EH (cell line): ENCODE measurements around the gene TROAP.
"Not testable (repeated sequence)": the region's sequence is repeated elsewhere in the genome, so short reads cannot be mapped to it uniquely, and the experiment has no call there.

Source experiments
- DNase-seq: peaks from one replicate; pipeline ENCODE4 v3.0.0-alpha.2; 2015; ENCODE audit warnings: low read depth

Gene TROAP

DNA sequence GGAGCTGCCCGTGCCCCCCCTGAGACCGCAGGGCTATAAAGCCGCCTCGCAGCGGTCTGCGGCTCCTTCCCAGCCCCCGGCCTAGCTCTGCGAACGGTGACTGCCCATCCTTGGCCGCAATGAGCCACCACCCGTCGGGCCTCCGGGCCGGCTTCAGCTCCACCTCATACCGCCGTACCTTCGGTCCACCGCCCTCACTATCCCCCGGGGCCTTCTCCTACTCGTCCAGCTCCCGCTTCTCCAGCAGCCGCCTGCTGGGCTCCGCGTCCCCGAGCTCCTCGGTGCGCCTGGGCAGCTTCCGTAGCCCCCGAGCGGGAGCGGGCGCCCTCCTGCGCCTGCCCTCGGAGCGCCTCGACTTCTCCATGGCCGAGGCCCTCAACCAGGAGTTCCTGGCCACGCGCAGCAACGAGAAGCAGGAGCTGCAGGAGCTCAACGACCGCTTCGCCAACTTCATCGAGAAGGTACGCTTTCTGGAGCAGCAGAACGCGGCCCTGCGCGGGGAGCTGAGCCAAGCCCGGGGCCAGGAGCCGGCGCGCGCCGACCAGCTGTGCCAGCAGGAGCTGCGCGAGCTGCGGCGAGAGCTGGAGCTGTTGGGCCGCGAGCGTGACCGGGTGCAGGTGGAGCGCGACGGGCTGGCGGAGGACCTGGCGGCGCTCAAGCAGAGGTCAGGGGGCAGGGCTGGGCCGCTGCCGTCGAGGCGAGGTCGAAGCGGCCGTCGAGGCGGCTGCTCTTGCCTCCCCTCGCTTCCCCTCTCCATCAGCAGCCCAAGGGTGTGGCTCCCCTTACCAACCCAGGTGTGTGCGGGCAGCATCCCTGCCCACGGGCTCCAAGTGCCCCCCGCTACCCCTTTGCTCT lies 27.7 kb upstream of the TROAP start, which contains the start of gene PRPH:
TSS of gene PRPH (plus strand) at position 66 of the 855 bp plus-strand sequence. CDS start at position 120, 54 bp downstream.
- DNase-seq: no peak

DNA sequence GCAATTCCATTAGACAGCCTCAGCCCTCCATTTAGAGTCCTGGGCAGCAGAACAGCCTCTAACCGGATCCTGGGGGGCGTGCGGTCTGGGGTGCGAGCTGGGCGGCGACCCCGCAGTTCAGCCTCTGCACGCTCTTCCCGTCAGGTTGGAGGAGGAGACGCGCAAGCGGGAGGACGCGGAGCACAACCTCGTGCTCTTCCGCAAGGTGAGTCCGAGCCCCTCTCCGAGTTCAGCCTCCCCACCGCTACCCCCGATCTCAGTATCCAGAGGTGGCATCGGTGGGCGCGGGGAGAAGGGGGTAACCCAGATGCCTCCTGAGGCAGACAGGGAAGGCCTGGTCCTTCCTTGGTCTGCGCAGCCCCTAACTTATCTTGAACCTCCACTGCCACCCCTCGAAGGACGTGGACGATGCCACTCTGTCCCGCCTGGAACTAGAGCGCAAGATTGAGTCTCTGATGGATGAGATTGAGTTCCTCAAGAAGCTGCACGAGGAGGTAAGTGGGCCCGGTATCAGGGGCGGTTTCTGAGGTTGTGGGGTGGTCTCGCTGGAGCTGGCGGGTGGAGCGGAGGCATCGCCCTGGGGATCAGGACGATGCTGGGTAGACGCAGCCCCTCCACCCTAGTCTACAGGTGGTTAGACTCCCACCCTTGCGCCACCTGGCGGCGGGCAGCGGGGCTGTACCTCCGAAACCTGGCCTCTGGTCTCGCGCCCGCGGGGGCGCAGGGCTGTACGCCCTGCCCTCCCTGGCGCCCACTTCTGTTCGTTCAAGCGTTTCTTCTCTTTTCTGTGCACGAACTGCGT lies 26.8 kb upstream of the TROAP start:
- DNase-seq: peak; percentile 26

DNA sequence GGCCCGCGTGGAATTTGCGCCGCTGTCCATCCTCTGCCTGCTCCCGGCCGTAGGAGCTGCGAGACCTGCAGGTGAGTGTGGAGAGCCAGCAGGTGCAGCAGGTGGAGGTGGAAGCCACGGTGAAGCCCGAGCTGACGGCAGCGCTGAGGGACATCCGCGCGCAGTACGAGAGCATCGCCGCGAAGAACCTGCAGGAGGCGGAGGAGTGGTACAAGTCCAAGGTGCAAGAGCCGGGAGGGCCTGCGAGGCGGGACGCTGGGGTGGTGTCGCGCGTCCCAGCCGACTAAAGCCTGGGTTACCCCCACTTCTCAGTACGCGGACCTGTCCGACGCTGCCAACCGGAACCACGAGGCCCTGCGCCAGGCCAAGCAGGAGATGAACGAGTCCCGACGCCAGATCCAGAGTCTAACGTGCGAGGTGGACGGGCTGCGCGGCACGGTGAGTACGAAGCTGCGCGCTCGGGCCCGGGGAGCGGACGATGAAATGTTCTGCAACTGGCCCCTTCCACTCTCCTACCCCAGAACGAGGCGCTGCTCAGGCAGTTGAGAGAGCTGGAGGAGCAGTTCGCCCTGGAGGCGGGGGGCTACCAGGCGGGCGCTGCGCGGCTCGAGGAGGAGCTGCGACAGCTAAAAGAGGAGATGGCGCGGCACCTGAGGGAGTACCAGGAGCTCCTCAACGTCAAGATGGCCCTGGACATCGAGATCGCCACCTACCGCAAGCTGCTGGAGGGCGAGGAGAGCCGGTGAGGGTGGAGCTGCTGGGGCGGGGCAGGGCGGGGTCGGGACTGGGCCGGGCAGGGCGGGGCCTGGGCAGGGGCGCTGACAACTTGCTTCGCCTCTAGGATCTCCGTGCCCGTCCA lies 26.0 kb upstream of the TROAP start:
- DNase-seq: no peak

DNA sequence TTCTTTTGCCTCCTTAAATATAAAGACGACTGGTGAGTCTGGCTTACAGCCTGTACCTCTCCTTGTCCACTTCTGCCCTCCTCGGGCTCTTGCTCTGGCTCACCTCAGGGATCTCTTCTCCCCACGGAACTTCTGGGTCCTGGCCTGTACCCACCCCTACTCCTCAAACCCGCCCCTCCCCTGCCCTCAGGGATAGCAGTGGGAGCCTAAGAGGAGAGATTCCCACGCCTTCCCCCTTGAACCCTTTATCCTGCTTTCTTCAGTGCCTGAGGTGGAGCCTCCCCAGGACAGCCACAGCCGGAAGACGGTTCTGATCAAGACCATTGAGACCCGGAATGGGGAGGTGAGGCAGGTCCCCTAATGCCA lies 25.4 kb upstream of the TROAP start:
- DNase-seq: no peak

DNA sequence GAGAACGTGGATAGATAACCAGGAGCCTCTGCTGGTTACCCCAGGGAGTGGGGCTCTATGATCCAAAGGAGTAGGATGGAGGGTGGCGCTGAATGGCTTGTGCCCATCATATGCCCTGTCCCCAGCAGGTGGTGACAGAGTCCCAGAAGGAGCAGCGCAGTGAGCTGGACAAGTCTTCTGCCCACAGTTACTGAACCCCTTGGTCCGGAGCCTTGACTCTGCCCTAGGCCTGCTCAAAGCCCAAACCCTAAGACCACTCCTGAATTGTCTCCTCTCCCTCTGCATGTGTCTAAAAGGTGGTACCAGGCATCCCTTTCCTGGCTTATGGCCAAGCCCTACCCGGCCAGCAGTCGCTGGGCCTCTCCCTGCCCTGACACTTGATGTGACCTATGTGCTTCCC lies 24.9 kb upstream of the TROAP start:
- DNase-seq: no peak

DNA sequence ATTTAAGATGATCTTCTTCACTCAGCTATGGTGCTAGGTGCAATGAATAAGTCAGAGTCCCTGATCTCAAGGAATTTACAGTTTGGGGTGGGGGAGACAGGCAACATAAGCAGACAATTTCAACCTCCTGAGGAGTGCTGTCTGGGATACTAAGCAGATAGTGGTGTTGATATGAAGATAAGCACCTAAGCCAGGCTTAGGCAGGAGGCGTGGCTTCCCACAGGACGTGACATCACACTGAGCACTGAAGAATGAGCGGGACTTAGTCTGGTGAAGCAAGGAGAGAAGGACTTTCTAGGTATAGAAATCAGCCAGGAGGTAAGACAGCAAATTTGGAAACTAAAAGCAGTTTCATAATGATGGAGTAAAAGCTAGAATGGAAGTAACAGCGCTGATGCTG lies 21.3 kb upstream of the TROAP start:
- no peak for DNase-seq

DNA sequence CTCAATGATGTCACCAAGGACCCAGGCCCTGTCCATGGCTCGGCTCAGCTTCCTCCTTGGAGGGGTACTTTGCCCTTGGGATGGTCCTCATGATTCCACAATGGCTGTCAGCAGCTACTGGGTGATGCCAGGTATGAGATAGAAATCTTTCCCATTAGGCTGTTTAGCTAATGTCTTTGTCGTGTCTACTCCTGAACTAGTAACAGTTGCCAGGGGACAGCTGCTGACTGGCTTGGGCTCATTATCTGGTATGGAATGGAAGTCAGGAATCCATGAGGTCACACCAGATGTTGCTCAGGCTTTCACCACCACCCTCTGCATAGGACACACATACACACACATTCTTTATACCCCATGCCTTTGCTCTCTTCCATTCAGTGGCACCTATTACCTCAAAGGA lies 18.9 kb upstream of the TROAP start:
- DNase-seq: peak; percentile 57

DNA sequence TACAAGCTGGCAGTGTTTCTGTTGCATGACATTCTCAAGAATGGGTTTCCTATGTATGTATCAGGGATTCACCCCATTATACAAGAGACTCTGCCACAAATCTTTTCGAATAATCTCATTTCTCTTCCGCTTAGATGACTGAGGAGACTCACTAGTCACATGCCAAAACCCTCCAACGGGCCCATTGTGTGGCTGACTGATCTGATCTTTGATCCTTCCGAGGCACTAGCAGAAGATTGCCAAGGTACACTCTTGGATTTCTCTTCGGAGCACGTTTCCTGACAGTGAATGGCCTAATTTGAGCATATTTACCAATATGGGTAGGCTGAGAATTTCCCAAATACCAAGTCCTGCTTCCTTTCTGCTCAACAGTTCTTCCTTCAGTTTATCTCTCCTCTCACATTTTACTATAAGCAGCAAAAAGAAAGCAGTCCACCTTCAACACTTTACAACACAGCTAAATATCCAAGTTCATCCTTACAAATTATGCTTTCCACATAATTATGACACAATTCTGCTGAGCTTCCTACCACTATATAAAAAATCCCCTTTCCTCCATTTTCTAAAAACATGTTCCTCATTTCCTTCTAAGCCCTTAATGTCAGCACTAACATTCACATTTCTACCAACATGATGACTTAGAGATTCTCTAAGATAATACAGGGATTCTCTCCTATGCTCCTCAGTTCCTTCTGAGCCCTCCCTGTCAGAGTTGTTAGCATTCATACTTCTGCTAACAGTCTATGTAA lies 17.1 kb upstream of the TROAP start:
- no peak for DNase-seq

DNA sequence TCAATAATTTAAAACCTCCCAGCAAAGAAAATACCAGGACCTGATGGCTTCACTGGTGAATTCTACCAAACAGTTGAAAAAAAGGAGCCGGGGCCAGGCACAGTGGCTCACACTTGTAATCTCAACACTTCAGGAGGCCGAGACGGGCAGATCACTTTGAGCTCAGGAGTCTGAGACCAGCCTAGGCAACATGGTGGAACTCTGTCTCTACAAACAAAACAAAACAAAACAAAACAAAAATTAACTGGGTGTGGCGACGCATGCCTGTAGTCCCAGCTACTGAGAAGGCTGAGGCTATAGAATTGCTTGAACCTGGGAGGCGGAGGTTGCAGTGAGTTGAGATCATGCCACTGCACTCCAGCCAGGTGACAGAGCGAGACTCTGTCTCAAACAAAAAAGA lies 13.7 kb upstream of the TROAP start:
- DNase-seq: no peak

DNA sequence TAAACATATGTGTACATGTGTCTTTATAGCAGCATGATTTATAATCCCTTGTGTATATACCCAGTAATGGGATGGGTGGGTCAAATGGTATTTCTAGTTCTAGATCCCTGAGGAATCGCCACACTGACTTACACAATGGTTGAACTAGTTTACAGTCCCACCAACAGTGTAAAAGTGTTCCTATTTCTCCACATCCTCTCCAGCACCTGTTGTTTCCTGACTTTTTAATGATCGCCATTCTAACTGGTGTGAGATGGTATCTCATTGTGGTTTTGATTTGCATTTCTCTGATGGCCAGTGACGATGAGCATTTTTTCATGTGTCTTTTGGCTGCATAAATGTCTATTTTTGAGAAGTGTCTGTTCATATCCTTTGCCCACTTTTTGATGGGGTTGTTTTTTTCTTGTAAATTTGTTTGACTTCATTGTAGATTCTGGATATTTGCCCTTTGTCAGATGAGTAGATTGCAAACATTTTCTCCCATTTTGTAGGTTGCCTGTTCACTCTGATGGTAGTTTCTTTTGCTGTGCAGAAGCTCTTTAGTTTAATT lies 12.5 kb upstream of the TROAP start:
- not testable (repeated sequence) for DNase-seq

DNA sequence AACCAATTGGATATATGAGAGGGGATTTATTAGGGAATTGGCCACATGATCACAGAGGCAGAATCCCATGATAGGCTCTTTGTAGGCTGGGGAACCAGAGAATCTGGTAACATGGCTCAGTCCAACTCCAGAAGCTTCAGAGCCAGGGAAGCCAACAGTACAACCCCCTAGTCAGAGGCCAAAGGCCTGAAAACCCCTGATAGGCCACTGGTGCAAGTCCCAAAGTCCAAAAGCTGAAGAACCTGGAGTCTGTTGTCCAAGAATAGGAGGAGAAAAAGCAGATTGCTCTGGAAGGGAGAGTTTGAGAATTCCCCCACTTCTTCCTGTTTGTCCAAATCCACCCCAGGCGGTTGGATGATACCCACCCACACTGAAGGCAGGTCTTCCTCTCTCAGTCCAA lies 8.2 kb upstream of the TROAP start:
- no peak for DNase-seq

DNA sequence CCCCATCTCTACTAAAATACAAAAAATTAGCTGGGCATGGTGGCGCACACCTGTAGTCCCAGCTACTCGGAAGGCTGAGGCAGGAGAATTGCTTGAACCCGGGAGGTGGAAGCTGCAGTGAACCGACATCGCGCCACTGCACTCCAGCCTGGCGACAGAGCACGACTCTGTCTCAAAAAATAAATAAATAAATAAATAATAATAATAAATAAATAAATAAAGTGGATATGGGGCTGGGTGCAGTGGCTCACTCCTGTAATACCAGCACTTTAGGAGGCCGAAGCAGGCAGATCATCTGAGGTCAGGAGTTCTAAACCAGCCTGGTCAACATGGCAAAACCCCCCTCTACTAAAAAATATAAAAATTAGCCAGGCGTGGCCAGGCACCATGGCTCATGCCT lies 5.9 kb upstream of the TROAP start:
- not testable (repeated sequence) for DNase-seq

DNA sequence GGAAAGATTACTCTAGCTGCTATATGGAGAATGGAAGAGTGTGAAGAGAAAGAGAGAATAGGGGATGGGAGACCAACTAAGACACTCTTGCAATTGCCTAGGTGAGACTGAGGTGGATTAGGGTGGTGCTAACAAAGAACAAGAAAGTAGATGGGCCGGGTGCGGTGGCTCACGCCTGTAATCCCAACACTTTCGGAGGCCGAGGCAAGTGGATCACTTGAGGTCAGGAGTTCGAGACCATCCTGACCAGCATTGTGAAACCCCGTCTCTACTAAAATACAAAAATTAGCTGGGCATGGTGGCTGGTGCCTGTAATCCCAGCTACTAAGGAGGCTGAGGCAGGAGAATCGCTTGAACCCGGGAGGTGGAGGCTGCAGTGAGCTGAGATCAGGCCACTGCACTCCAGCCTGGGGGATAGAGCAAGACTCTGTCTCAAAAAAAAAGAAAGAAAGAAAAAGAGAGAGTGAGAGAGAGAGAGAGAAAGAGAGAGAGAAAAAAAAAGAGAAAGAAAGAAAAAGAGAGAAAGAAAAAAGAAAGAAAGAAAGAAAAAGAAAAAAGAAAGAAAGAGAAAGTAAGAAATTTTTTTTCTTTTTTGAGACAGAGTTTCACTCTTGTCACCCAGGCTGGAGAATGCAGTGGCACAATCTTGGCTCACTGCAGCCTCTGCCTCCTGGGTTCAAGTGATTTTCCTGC lies 2.5 kb upstream of the TROAP start:
- not testable (repeated sequence) for DNase-seq

DNA sequence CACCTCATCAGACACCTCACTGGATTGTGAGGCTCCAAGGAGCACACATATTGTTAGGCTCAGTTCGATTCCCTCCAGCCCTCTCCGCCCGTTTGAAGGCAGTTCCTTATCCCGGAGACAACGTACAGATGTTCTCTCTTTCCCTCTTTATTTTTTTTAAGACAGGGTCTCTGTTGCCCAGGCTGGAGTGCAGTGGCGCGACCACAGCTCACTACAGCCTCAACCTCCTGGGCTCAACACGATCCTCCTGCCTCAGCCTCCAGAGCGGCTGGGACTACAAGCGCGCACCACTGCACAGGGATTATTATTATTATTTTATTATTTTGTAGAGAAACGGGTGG lies 718 bp upstream of the TROAP start:
- DNase-seq: no peak

DNA sequence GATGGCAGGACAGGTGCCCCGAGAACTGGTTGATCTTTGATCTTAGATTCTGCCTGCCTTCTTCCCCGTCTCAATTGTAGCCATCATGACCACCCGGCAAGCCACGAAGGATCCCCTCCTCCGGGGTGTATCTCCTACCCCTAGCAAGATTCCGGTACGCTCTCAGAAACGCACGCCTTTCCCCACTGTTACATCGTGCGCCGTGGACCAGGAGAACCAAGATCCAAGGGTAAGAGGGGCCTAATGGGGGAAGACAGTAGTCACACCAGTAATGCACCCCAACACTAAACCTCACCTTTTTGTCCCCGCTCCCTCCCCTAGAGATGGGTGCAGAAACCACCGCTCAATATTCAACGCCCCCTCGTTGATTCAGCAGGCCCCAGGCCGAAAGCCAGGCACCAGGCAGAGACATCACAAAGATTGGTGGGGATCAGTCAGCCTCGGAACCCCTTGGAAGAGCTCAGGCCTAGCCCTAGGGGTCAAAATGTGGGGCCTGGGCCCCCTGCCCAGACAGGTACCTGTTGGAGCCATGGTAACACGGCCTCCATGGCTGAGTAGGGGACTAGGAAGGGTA lies 556 bp downstream of the TROAP start:
- no peak for DNase-seq

DNA sequence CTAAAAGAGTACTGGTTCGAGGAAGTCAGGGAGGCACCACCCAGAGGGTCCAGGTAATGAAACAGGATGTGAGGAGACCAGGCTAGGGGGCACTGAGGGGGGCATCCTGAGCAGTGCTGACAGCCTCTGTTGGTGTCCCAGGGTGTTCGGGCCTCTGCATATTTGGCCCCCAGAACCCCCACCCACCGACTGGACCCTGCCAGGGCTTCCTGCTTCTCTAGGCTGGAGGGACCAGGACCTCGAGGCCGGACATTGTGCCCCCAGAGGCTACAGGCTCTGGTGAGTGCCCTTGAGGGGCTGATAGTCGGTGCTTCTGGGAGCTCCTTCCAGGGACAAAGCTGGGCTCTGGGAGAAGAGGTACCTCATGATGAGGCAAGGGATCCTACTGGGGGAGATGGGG lies 2.6 kb downstream of the TROAP start:
- DNase-seq: no peak

DNA sequence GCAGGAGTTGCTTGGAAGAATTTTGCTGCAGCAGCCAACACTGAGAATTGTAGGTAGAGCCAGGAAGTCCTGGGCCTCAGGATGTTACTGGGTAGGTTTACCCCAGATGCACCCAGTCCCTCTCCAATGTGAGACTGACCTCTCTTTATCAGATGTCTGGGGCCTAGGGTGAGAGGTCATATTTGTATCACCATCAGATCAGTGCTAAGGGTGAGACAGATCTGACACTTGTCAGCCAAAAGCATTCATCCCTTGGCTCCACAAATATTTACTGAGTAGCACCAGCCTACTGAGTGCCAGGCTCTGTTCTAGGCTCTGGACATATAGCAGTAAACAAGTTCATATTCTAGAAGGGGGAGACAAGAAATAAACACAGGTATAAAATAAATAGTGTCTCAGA lies 4.3 kb downstream of the TROAP start:
- no peak for DNase-seq

DNA sequence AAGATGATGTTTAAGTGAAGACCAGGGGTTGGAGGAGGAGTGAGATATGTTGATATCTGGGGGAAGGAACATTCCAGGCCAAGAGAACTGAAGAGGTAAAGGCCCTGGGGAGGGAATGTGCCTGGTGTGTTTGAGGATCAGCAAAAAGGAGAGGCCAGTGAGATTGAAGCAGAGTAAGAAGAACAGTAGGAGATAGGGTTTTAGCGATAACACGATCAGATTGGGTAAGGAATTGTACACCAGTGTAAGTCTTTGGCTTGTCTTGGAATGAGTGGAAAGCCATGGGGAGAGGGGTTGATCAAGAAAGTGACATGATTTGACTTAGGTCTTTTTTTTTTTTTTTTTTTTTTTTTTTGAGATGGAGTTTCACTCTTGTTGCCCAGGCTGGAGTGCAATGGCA lies 4.8 kb downstream of the TROAP start:
- no peak for DNase-seq

DNA sequence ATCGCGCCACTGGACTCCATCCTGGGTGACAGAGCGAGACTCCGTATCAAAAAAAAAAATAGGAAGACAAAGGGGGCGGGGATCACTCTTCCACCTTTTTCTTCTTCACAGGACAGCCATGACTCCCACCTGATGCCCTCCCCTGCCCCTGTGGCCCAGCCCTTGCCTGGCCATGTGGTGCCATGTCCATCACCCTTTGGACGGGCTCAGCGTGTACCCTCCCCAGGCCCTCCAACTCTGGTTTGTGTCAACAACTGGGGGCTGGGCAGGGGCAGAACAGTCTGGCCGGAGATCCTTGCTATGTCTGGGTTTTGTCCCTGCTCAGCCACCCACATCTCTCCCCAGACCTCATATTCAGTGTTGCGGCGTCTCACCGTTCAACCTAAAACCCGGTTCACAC lies 5.8 kb downstream of the TROAP start:
- no peak for DNase-seq

DNA sequence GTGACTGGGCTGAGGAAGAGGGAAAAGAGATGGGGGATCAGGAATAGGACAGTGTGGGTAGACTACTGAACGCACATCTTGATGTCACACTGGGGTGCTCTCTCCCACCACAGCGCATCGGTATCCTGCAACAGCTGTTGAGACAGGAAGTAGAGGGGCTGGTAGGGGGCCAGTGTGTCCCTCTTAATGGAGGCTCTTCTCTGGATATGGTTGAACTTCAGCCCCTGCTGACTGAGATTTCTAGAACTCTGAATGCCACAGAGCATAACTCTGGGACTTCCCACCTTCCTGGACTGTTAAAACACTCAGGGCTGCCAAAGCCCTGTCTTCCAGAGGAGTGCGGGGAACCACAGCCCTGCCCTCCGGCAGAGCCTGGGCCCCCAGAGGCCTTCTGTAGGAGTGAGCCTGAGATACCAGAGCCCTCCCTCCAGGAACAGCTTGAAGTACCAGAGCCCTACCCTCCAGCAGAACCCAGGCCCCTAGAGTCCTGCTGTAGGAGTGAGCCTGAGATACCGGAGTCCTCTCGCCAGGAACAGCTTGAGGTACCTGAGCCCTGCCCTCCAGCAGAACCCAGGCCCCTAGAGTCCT lies 7.1 kb downstream of the TROAP start:
- DNase-seq: no peak
